Skeletal muscle satellite cell (primary cell): ENCODE data around the gene SLC17A9.

Experiments
- H3K27me3 ChIP-seq: 2 replicates; pipeline ENCODE4 v1.7.0; 2013; ENCODE audit warnings: low read length; ENCODE audit not compliant: control insufficient read depth, insufficient read depth
- H3K36me3 ChIP-seq: 2 replicates; pipeline ENCODE4 v1.7.0; 2013; ENCODE audit warnings: mild to moderate bottlenecking, control low read depth, low read length; ENCODE audit not compliant: insufficient read depth
- H3K4me1 ChIP-seq: 2 replicates; pipeline ENCODE4 v1.7.0; 2013; ENCODE audit warnings: low read length; ENCODE audit not compliant: control insufficient read depth, insufficient read depth
- H3K4me2 ChIP-seq: 2 replicates; pipeline ENCODE4 v1.7.0; 2013; ENCODE audit warnings: mild to moderate bottlenecking, low read length
- H3K4me3 ChIP-seq: 2 replicates; pipeline ENCODE4 v1.7.0; 2013; ENCODE audit warnings: low read length
- H3K9ac ChIP-seq: 2 replicates; pipeline ENCODE4 v1.7.0; 2013; ENCODE audit warnings: mild to moderate bottlenecking, low read depth, low read length, moderate library complexity
- H3K9me3 ChIP-seq: replicated peaks from 2 replicates; pipeline ENCODE4 v1.7.0; 2013; ENCODE audit warnings: mild to moderate bottlenecking, control low read depth, low read length

SLC17A9 gene

DNA sequence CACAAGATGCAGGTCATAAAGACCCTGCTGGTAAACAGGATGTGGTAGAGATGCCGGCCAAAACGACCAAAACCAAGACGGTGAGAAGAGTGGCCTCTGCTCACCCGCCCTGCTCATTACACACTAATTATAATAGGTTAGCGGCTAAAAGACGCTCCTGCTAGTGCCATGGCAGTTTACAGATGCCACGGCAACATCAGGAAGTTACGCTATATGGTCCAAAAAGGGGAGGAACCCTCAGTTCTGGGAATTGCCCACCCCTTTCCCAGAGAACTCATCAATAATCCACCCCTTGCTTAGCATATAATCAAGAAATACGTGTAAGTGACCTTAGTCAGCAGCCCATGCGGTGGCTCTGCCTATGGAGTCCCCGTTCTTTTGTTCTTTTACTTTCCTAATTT is 36.7 kb downstream of the SLC17A9 start:
- no peak overlapping the region for H3K9ac ChIP-seq
- H3K9me3 ChIP-seq = no peaks in the 10 kb centered on the region
- no peaks in the 10 kb centered on the region for H3K4me1 ChIP-seq
- peak overlapping the region; percentile 85 for H3K4me2 ChIP-seq
- peaks cover 69% of the 10 kb centered on the region for H3K27me3 ChIP-seq
- peak overlapping the region; percentile 48 for H3K4me3 ChIP-seq
- no peaks in the 10 kb centered on the region for H3K36me3 ChIP-seq

DNA sequence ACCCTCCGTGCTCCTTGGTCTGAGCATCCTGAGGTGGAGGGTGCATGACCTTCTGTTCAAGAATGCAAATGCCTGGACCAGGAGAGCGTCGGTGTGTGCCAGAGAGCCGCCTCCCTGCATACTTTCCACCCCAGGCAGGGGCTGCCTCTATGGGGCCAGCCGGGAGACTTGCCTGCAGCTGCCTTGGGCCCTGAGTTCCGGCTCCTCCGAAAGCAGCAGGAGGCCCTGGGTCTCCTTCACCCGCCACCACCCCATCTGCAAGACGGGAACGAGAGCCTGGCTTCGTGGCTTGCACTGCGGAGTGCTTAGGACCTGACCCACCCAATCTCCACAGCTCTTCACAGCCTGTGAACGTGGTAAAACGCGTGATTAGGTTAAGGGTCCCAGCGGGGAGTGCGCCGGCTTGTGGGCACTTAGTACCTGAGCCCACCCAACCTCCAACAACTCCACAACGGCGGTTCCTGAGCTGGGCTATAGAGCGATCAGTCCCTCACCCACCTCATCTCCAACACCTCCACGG is 37.9 kb downstream of the SLC17A9 start:
- no peaks in the 10 kb centered on the region for H3K4me1 ChIP-seq
- H3K4me2 ChIP-seq = no peak overlapping the region
- H3K4me3 ChIP-seq = no peak overlapping the region
- H3K9me3 ChIP-seq = no peaks in the 10 kb centered on the region
- no peak overlapping the region for H3K9ac ChIP-seq
- no peaks in the 10 kb centered on the region for H3K36me3 ChIP-seq
- peaks cover 71% of the 10 kb centered on the region for H3K27me3 ChIP-seq

DNA sequence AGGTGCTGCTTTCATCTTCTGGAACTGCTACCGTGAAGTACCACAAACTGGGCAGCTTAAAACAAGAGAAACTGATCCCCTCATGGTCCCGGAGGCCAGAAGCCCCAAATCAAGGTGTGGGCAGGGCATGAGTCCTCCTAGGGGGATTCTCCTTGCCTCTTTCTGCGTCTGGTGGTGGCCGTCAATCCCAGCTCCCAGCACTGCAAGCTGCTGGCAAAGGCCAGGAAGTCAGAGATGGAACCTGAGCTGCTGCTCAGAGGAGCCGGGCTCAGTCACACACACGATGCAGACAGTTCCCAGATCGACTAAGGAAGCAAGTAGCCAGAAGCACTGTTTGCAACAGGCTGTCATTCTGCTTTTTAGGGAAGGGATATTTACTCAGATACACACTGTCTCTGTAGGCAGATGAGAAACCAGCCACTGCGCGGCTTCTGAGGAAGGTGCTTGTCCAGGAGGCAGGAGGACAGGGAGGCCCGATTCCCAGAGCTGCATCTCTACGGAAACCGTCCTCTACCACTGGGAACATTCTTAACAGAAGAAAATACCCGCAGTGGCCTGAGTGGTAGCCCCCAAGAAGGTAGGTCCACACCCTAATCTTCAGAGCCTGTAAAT is 38.8 kb downstream of the SLC17A9 start:
- H3K9me3 ChIP-seq = no peaks in the 10 kb centered on the region
- no peak overlapping the region for H3K4me3 ChIP-seq
- no peak overlapping the region for H3K4me2 ChIP-seq
- H3K9ac ChIP-seq = no peak overlapping the region
- H3K4me1 ChIP-seq = no peaks in the 10 kb centered on the region
- H3K27me3 ChIP-seq = peaks cover 70% of the 10 kb centered on the region
- H3K36me3 ChIP-seq = no peaks in the 10 kb centered on the region

DNA sequence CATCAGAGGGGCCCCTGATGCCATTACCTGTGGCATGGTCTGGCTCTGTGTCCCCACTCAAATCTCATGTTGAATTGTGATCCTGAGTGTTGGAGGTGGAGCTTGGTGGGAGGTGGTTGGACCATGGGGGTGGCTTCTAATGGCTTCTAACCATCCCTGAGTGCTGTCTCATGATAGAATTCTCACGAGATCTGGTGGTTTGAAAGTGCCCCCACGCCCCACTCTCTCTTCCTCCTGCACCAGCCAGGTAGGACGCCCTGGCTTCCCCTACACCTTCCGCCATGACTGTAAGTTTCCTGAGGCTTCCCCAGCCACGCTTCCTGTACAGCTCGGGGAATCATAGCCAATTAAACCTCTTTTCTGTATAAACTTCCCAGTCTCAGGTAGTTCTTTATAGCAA is 39.4 kb downstream of the SLC17A9 start:
- H3K27me3 ChIP-seq = peaks cover 72% of the 10 kb centered on the region
- H3K36me3 ChIP-seq = no peaks in the 10 kb centered on the region
- no peak overlapping the region for H3K9ac ChIP-seq
- H3K4me3 ChIP-seq = no peak overlapping the region
- no peak overlapping the region for H3K4me2 ChIP-seq
- no peaks in the 10 kb centered on the region for H3K9me3 ChIP-seq
- no peaks in the 10 kb centered on the region for H3K4me1 ChIP-seq

DNA sequence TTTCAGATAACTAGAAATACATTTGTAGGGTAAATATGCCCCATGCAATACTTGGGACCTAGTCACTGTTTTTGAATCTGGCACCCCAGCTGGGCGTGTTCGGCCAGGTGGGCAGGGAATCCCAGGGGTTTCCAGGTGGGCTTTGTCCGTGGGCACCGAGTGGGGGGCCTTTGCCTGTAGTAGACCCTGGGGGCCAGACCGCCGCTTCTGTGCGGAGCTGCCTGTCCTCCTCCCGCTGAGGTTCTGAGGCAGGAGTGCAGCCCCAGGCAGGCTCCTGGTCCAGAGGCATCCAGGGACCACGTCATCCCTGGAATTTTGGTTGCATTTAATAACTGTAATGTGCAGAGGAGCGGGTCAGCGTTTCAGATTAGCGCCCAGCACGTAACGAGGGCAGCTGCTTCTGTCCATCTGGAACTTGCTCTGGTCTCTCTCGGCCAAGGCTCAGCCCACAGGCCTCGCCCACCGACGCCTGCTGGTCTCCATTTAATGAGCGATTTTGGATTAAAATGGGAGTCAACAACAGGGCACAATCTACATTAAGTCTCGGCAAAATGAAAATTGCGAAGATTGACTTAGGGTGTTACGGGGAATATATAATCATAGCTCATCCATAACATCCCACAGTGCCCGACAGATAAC is 41.5 kb downstream of the SLC17A9 start:
- H3K9ac ChIP-seq = no peak overlapping the region
- H3K4me3 ChIP-seq = no peak overlapping the region
- H3K36me3 ChIP-seq = no peaks in the 10 kb centered on the region
- no peaks in the 10 kb centered on the region for H3K4me1 ChIP-seq
- no peak overlapping the region for H3K4me2 ChIP-seq
- H3K27me3 ChIP-seq = peaks cover 79% of the 10 kb centered on the region
- H3K9me3 ChIP-seq = no peaks in the 10 kb centered on the region

DNA sequence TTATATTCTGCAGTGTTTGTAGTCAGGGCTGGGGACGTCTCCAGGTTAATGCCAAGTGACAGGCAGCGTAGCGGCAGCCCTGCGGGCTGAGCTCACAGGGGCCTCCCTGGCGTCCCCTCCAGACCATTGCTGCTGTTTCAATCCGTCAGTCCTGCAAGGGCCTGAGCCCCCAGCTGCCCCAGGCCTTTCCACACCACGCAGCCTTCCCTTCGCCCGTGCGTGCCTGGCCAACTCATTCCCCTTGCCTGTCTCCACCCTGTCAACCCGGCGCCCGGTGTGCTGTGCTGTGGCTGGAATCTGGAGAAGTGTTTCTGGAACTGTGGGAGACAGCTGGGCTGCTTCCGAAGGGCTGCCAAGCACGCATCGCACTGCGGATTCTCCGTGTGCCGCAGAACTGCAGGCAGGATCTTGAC is 42.4 kb downstream of the SLC17A9 start:
- Histone ChIP-seq H3K9ac (no peak overlapping the region), H3K9me3 (no peaks in the 10 kb centered on the region), H3K36me3 (no peaks in the 10 kb centered on the region), H3K4me2 (no peak overlapping the region), H3K4me3 (no peak overlapping the region), H3K27me3 (peaks cover 81% of the 10 kb centered on the region), H3K4me1 (no peaks in the 10 kb centered on the region)

DNA sequence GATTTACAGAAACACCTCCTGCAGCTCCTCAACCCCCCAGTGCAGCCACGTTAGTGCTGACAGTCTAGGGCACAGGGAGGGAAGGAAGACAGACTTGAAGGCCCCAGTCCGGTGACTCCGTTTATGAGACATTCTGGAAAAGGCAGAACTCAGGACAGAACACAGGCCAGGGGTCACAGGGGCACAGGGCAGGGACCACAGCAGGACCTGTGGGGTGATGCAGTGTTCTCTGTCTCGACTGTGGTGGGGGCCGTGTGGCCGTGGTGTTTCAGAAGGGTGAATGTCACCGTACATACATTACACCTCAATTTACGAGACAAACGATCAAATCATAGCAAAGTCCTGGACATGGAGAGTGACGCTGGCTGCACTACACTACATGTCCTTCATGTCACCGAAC is 43.0 kb downstream of the SLC17A9 start:
- H3K4me1 ChIP-seq = no peaks in the 10 kb centered on the region
- H3K27me3 ChIP-seq = peaks cover 83% of the 10 kb centered on the region
- no peak overlapping the region for H3K4me2 ChIP-seq
- H3K9ac ChIP-seq = no peak overlapping the region
- H3K4me3 ChIP-seq = no peak overlapping the region
- no peaks in the 10 kb centered on the region for H3K9me3 ChIP-seq
- H3K36me3 ChIP-seq = no peaks in the 10 kb centered on the region

DNA sequence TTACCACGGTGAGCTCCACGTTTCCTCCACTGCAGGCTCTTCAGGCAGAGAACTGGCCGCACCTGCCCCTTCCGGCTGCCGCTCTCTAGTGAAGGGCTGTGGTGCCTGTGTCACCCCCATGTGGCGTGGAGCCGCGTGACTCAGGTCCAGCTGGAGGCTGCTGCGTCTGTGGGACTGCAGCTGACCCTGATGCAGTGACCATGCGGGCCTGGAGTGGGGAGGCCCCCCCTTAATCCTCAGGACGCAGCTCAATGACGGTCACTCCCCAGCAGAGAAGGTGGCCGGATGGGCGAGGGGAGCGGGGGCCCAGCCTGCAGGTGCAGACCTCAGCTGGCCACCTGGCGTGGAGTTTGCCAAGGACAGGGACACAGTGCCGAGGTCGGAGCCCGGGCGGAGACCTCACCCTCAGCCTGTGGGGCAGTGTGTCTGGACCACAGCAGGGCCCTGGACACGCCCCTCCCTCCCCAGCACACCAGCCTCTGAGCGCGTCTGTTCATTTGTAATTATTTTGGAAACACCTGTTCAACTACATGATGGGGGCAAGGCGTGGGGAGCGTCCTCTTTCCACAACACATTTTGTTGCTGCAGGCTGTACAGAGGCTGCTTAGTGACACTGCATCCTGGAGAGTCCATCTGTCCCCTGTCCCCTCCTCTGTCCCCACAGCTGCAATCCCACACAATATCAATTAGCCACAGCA is 43.5 kb downstream of the SLC17A9 start:
- Histone ChIP-seq H3K9ac (no peak overlapping the region), H3K4me1 (no peaks in the 10 kb centered on the region), H3K9me3 (no peaks in the 10 kb centered on the region), H3K27me3 (peaks cover 83% of the 10 kb centered on the region), H3K36me3 (no peaks in the 10 kb centered on the region), H3K4me2 (no peak overlapping the region), H3K4me3 (no peak overlapping the region)

DNA sequence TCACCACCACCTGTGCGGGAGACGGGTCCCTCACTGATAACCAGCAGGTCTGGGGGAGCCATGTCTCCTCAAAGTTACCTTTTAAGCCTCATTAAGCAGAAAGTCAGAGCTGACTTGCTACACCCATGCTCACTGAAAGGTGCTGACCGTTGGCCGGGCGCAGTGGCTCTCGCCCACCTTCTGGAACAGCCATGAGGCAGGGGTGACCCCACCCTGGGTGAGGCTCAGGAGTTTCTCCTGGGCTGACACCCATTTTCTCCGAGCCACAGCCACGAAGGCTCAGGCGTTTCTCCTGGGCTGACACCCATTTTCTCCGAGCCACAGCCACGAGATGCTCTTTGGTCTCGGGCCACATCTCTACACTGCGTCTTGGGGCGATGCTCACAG is 44.1 kb downstream of the SLC17A9 start:
- Histone ChIP-seq H3K36me3 (no peaks in the 10 kb centered on the region), H3K4me2 (no peak overlapping the region), H3K4me1 (no peaks in the 10 kb centered on the region), H3K4me3 (no peak overlapping the region), H3K9ac (no peak overlapping the region), H3K9me3 (no peaks in the 10 kb centered on the region), H3K27me3 (peaks cover 82% of the 10 kb centered on the region)

DNA sequence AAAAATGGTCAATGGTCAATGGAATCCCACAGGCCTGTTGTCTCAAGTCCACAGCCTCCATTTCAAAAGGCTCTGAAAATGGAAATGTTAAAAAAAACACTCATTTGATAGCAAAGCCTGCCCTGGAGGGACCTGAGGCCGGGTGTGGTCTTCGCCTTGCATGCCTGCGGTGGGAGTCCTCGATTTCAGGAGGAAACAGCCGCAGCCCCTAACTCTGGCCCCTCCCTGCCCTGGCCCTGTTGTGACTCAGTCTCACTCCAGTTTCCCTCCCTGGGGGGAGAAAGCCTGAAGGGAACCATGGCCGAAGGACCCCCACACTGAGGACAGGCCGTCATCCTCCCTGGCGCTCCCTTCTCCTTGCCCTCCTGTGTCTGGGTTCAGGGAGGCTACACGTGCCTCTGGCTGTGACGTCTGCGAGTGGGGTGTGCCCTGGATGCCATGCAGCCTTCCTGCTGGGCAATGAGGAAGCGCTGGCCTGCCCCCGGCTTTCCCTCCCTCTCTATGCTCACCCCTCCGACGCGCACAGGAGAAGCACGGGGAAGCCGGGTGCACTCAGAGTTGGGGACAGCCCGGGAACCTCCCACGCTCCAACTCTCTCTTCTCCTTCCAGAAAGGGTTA is 45.0 kb downstream of the SLC17A9 start:
- H3K9me3 ChIP-seq = no peaks in the 10 kb centered on the region
- H3K36me3 ChIP-seq = no peaks in the 10 kb centered on the region
- no peak overlapping the region for H3K9ac ChIP-seq
- peaks cover 82% of the 10 kb centered on the region for H3K27me3 ChIP-seq
- no peaks in the 10 kb centered on the region for H3K4me1 ChIP-seq
- H3K4me3 ChIP-seq = no peak overlapping the region
- no peak overlapping the region for H3K4me2 ChIP-seq

DNA sequence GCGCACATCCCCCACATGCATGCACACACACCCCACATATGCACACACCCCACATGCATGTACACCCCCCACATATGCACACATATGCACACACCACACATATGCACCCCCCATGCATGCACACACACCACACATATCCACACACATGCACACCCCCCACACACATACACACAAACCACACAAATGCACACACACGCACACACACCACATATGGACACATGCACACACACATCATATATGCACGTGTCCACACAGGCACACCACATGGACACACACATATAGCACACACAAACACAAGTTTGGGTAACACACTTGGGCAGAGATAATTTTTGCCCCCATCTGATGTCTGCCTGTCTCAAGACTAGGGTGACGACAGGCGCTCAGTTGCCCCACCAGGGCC is 45.9 kb downstream of the SLC17A9 start:
- H3K4me3 ChIP-seq = no peak overlapping the region
- no peaks in the 10 kb centered on the region for H3K9me3 ChIP-seq
- no peak overlapping the region for H3K4me2 ChIP-seq
- no peak overlapping the region for H3K9ac ChIP-seq
- no peaks in the 10 kb centered on the region for H3K36me3 ChIP-seq
- no peaks in the 10 kb centered on the region for H3K4me1 ChIP-seq
- H3K27me3 ChIP-seq = peaks cover 85% of the 10 kb centered on the region
